HepG2 (cell line): ENCODE measurements around the gene SLC19A1. TPM values are rescaled to one million over a fixed set of nuclear protein-coding genes. Genes with fewer than 3 reads are reported as not detected.

Source experiments
- ATF1 ChIP-seq: IDR thresholded peaks from 2 replicates; pipeline ENCODE4 v1.6.1; 2016; ENCODE audit warnings: mild to moderate bottlenecking, control low read depth
- ATF7-NPFF ChIP-seq: sonication (generic); formaldehyde crosslinking; IDR thresholded peaks from 2 replicates; pipeline ENCODE4 v1.8.1; 2023; ENCODE audit warnings: mild to moderate bottlenecking, low read depth, missing genetic modification reagents, moderate library complexity
- BRCA1 ChIP-seq: sonication (generic); formaldehyde crosslinking; IDR thresholded peaks from 2 replicates; pipeline ENCODE4 v1.4.0; 2020; ENCODE audit warnings: missing genetic modification reagents
- HNRNPK ChIP-seq: fragments of 200-400 bp; formaldehyde crosslinking; IDR thresholded peaks from 2 replicates; pipeline ENCODE4 v1.6.1; 2018; ENCODE audit warnings: low read length, low read depth, moderate library complexity, mild to moderate bottlenecking; ENCODE audit not compliant: poor library complexity, severe bottlenecking
- HOXD1 ChIP-seq: sonication (generic); formaldehyde crosslinking; IDR thresholded peaks from 2 replicates; pipeline ENCODE4 v1.5.0; 2020; ENCODE audit warnings: missing genetic modification reagents
- ISX ChIP-seq: sonication (generic); formaldehyde crosslinking; conservative IDR thresholded peaks from 2 replicates; pipeline ENCODE4 v1.5.0; 2020; ENCODE audit warnings: missing genetic modification reagents
- JARID2 ChIP-seq: sonication (generic); formaldehyde crosslinking; IDR thresholded peaks from 2 replicates; pipeline ENCODE4 v1.8.1; 2023; ENCODE audit warnings: missing genetic modification reagents, inconsistent platforms; ENCODE audit not compliant: insufficient replicate concordance
- JUND ChIP-seq: sonication (generic); formaldehyde crosslinking; IDR thresholded peaks from 2 replicates; pipeline ENCODE4 v1.8.0; 2022; ENCODE audit warnings: mild to moderate bottlenecking, missing genetic modification reagents
- KDM3A ChIP-seq: IDR thresholded peaks from 2 replicates; pipeline ENCODE4 v1.6.1; 2018; ENCODE audit warnings: low read depth, missing compliant biosample characterization
- MIXL1 ChIP-seq: IDR thresholded peaks from 2 replicates; pipeline ENCODE4 v1.6.1; 2016
- NFKB2 ChIP-seq: sonication (generic); formaldehyde crosslinking; IDR thresholded peaks from 2 replicates; pipeline ENCODE4 v1.4.0; 2020; ENCODE audit warnings: missing genetic modification reagents, borderline replicate concordance
- NRL ChIP-seq: sonication (generic); formaldehyde crosslinking; IDR thresholded peaks from 2 replicates; pipeline ENCODE4 v1.5.0; 2020; ENCODE audit warnings: missing genetic modification reagents, mild to moderate bottlenecking, moderate library complexity, borderline replicate concordance
- POLR2A ChIP-seq, 2 experiments: IDR thresholded peaks; 2 replicates each; pipeline ENCODE4 v1.6.1; 2011; ENCODE audit warnings: low read depth in 2 of 2, low read length in 2 of 2, mild to moderate bottlenecking in 1 of 2, moderate library complexity in 1 of 2; ENCODE audit not compliant: insufficient read depth in 1 of 2
- PPARG ChIP-seq: conservative IDR thresholded peaks from 2 replicates; pipeline ENCODE4 v1.6.1; 2016; ENCODE audit warnings: missing biosample characterization, missing genetic modification reagents
- SALL2 ChIP-seq: sonication (generic); formaldehyde crosslinking; IDR thresholded peaks from 2 replicates; pipeline ENCODE4 v1.8.1; 2023; ENCODE audit warnings: mild to moderate bottlenecking, missing genetic modification reagents, inconsistent platforms
- SETDB1 ChIP-seq: sonication (generic); formaldehyde crosslinking; IDR thresholded peaks from 2 replicates; pipeline ENCODE4 v1.5.1; 2020; ENCODE audit warnings: missing genetic modification reagents, mild to moderate bottlenecking, borderline replicate concordance
- SOX5 ChIP-seq: IDR thresholded peaks from 2 replicates; pipeline ENCODE4 v1.6.1; 2016; ENCODE audit warnings: borderline replicate concordance
- TBX3 ChIP-seq: fragments of 450-650 bp; IDR thresholded peaks from 2 replicates; pipeline ENCODE4 v1.6.1; 2017; ENCODE audit warnings: antibody characterized with exemption, mild to moderate bottlenecking, inconsistent platforms, borderline replicate concordance
- ZC3H13 ChIP-seq: sonication (generic); formaldehyde crosslinking; IDR thresholded peaks from 2 replicates; pipeline ENCODE4 v1.8.1; 2023; ENCODE audit warnings: mild to moderate bottlenecking, missing genetic modification reagents, moderate library complexity
- ZC3H4 ChIP-seq: sonication (generic); formaldehyde crosslinking; IDR thresholded peaks from 2 replicates; pipeline ENCODE4 v1.4.0; 2020; ENCODE audit warnings: missing genetic modification reagents, borderline replicate concordance
- ZNF160 ChIP-seq: sonication (generic); formaldehyde crosslinking; IDR thresholded peaks from 2 replicates; pipeline ENCODE4 v1.8.0; 2022; ENCODE audit warnings: mild to moderate bottlenecking, inconsistent platforms, missing genetic modification reagents
- ZNF256 ChIP-seq: sonication (generic); formaldehyde crosslinking; conservative IDR thresholded peaks from 2 replicates; pipeline ENCODE4 v1.4.0; 2020; ENCODE audit warnings: missing genetic modification reagents
- ZNF33A ChIP-seq: sonication (generic); formaldehyde crosslinking; IDR thresholded peaks from 2 replicates; pipeline ENCODE4 v1.5.1; 2020; ENCODE audit warnings: missing genetic modification reagents, mild to moderate bottlenecking, moderate library complexity, borderline replicate concordance
- ZNF350 ChIP-seq: sonication (generic); formaldehyde crosslinking; IDR thresholded peaks from 2 replicates; pipeline ENCODE4 v1.4.0; 2020; ENCODE audit warnings: mild to moderate bottlenecking, low read depth, missing genetic modification reagents, borderline replicate concordance
- ZNF605 ChIP-seq: sonication (generic); formaldehyde crosslinking; IDR thresholded peaks from 2 replicates; pipeline ENCODE4 v1.8.0; 2022; ENCODE audit warnings: mild to moderate bottlenecking, missing genetic modification reagents
- ZNF724P ChIP-seq: sonication (generic); formaldehyde crosslinking; IDR thresholded peaks from 2 replicates; pipeline ENCODE4 v1.8.0; 2022; ENCODE audit warnings: missing genetic modification reagents, borderline replicate concordance
- ZSCAN12 ChIP-seq: sonication (generic); formaldehyde crosslinking; IDR thresholded peaks from 2 replicates; pipeline ENCODE4 v1.9.0; 2021; ENCODE audit warnings: mild to moderate bottlenecking, missing genetic modification reagents
- ZSCAN25 ChIP-seq: sonication (generic); formaldehyde crosslinking; IDR thresholded peaks from 2 replicates; pipeline ENCODE4 v1.8.0; 2022; ENCODE audit warnings: mild to moderate bottlenecking, missing genetic modification reagents
- polyA plus RNA-seq, 8 experiments: library from polyadenylated mRNA; depleted of rRNA in 3 of 8; stranded (reverse) in 7 of 8; unstranded in 1 of 8; fragments of >200 nt; fragmentation: Illumina TruSeq in 4 of 8; extraction: Trizol in 4 of 8; gene quantifications; 2 replicates each; pipeline versions ENCODE4 v1.2.1 to v1.2.3, GENCODE V29; 2011 to 2016; ENCODE audit warnings: low read depth in 4 of 8, missing spikeins in 1 of 8, mixed read lengths in 1 of 8; ENCODE audit not compliant: insufficient read depth in 1 of 8
- total RNA-seq, 5 experiments: library from RNA; depleted of rRNA; stranded (reverse); fragments of >200 nt; fragmentation: Illumina TruSeq; extraction: Trizol; gene quantifications; 2 replicates each; pipeline ENCODE4 v1.2.3, GENCODE V29; 2016; ENCODE audit warnings: low read depth in 1 of 5
- TF ChIP-seq, protein P1 (sequence below): sonication (generic); formaldehyde crosslinking; IDR thresholded peaks from 2 replicates; pipeline ENCODE4 v1.4.0; 2020; ENCODE audit warnings: mild to moderate bottlenecking, missing genetic modification reagents
- TF ChIP-seq, protein P2 (sequence below): sonication (generic); formaldehyde crosslinking; IDR thresholded peaks from 2 replicates; pipeline ENCODE4 v1.8.1; 2023; ENCODE audit warnings: mild to moderate bottlenecking, moderate library complexity, missing genetic modification reagents

Gene SLC19A1
- total and polyA plus RNA-seq, 2 of the 13 experiments (the other 11 are each of a cell fraction or from before 2014, with no cell fraction given) = 21.8 to 23.0 TPM

DNA sequence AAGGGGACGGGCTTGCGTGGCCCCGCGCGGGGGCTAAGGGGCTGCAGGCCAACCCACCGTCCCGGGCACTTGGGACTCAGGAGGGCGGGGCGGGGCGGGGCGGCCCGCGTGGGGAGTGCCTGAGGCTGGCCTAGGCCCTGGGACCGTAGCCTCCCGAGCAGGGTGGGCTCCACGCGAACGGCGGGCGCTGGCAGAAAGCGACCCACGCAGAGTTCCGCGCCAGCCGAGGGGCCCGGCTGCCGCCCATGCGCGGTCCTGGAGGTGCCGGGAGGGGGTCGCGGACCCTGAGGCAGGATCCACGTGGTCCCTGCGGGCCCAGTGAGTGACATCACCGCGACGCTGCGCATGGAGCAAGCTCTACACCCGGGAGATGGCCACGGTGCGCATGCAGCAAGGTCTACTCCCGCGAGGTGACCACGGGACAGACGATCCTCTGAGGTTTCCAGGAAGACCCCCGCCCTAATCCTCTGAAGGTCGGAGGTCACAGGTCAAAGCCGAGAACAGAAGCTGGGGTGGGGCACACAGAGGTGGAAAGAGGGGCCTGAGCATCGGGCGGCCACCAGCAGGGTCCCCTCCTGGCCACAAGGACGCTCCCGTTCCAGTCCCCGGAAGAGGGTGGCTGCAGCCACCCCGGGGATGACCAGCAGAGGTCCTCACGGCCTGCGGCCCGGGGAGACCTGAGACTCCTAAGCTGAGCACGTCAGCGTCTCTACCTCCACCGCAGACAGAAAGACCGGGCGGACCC lies 13.5 kb upstream of the SLC19A1 start (continued):
- TF ChIP-seq SALL2 (0 out of 2 replicates have a peak, but pooled peaks have one; percentile 50), BRCA1 (CRISPR knock-in tag) (0 out of 2 replicates have a peak, but pooled peaks have one; percentile 48), NFKB2 (CRISPR knock-in tag) (peak; percentile 95; the same call in 1 of the 2 replicates), JARID2 (peak; percentile 71), ZNF605 (CRISPR knock-in tag) (peak; percentile 94), SOX5 (CRISPR knock-in tag) (0 out of 2 replicates have a peak, but pooled peaks have one; percentile 44), ZC3H4 (CRISPR knock-in tag) (0 out of 2 replicates have a peak, but pooled peaks have one; percentile 38), ZNF350 (peak; percentile 59; the same call in 1 of the 2 replicates), ZNF33A (CRISPR knock-in tag) (no peak), PPARG (CRISPR knock-in tag) (no peak), SETDB1 (CRISPR knock-in tag) (no peak), NRL (CRISPR knock-in tag) (no peak; the same call in 1 of the 2 replicates), HNRNPK (peak; percentile 63), MIXL1 (0 out of 2 replicates have a peak, but pooled peaks have one; percentile 9), ZNF256 (CRISPR knock-in tag) (0 out of 2 replicates have a peak, but pooled peaks have one; percentile 30), POLR2A (IDR thresholded peaks at IDR 0.05; ENCODE audit: insufficient read depth in 1 of 2, low read depth in 2 of 2, low read length in 2 of 2) (peak in 1 of 2 experiments; percentile 46; a peak in 2 of 4 replicates), HOXD1 (CRISPR knock-in tag) (peak; percentile 38; the same call in 1 of the 2 replicates), ATF1 (CRISPR knock-in tag) (no peak), ZC3H13 (CRISPR knock-in tag) (no peak), ZSCAN12 (CRISPR knock-in tag) (no peak), ATF7-NPFF (CRISPR knock-in tag) (0 out of 2 replicates have a peak, but pooled peaks have one; percentile 61), KDM3A (CRISPR knock-in tag) (peak; percentile 50; the same call in 1 of the 2 replicates), JUND (CRISPR knock-in tag) (peak; percentile 66; the same call in 1 of the 2 replicates), ZSCAN25 (CRISPR knock-in tag) (peak; percentile 71; the same call in 1 of the 2 replicates), ZNF724P (peak; percentile 58; the same call in 1 of the 2 replicates), ISX (no peak), TBX3 (peak; percentile 36; the same call in 1 of the 2 replicates), ZNF160 (0 out of 2 replicates have a peak, but pooled peaks have one; percentile 51)
- TF ChIP-seq, protein P1, sequence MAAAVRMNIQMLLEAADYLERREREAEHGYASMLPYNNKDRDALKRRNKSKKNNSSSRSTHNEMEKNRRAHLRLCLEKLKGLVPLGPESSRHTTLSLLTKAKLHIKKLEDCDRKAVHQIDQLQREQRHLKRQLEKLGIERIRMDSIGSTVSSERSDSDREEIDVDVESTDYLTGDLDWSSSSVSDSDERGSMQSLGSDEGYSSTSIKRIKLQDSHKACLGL = peak; percentile 90
- TF ChIP-seq, protein P2, sequence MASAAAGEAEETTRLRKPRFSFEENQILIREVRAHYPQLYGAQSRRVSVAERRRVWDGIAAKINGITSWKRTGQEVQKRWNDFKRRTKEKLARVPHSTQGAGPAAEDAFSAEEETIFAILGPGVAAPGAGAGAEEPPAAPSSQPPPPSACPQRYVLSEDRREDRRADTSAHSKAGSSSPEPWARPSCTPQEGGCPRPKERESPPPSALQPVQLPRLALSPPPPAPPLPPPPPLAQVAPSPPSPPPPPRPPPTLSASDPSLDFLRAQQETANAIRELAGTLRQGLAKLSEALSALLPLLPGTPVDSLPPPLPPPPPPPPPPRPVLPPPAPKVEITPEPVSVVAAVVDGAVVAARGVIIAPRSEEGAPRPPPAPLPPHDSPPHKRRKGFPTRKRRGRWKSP = no peak
